Measurements from ENCODE around the gene ANGPTL1.
A peak's percentile ranks its signal among the peaks of the same experiment; 100 is the strongest.

The ANGPTL1 gene, protein sequence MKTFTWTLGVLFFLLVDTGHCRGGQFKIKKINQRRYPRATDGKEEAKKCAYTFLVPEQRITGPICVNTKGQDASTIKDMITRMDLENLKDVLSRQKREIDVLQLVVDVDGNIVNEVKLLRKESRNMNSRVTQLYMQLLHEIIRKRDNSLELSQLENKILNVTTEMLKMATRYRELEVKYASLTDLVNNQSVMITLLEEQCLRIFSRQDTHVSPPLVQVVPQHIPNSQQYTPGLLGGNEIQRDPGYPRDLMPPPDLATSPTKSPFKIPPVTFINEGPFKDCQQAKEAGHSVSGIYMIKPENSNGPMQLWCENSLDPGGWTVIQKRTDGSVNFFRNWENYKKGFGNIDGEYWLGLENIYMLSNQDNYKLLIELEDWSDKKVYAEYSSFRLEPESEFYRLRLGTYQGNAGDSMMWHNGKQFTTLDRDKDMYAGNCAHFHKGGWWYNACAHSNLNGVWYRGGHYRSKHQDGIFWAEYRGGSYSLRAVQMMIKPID

GRCh38 chr1:178870944-178871343 lies at the start of gene ANGPTL1:
Gene ANGPTL1 (minus strand): TSS chr1:178871077. CDS start chr1:178865776, 5,301 bp downstream.
- DNase-seq (ENCODE audit: low spot score): no peak

GRCh38 chr1:178919581-178919980 lies 48.7 kb upstream of the ANGPTL1 start:
- DNase-seq (ENCODE audit: low spot score): no peak

DNA sequence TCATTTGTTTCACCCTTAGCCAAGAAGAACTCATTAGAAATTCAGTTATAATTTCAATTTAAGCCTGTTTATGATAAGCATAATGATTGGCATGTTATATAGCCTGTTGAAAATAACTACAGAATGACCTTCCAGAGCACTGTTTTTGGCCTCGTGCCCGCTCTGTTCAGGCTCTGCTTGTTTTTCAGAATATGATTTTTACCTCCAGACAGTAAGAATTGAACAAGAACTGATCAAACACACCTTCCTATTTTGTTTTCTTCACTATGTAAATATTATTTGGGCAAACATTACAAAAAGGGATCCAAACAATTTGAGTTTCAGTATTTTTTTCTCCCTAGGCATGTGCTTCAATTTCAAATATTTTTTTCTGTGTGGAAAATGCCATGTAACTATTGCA lies 48.1 kb upstream of the ANGPTL1 start:
- DNase-seq (ENCODE audit: low spot score): no peak

- no peak for DNase-seq (ENCODE audit: low spot score)
Measured at GRCh38 chr1:178918308-178918707, 47.4 kb upstream of the ANGPTL1 start.

DNA sequence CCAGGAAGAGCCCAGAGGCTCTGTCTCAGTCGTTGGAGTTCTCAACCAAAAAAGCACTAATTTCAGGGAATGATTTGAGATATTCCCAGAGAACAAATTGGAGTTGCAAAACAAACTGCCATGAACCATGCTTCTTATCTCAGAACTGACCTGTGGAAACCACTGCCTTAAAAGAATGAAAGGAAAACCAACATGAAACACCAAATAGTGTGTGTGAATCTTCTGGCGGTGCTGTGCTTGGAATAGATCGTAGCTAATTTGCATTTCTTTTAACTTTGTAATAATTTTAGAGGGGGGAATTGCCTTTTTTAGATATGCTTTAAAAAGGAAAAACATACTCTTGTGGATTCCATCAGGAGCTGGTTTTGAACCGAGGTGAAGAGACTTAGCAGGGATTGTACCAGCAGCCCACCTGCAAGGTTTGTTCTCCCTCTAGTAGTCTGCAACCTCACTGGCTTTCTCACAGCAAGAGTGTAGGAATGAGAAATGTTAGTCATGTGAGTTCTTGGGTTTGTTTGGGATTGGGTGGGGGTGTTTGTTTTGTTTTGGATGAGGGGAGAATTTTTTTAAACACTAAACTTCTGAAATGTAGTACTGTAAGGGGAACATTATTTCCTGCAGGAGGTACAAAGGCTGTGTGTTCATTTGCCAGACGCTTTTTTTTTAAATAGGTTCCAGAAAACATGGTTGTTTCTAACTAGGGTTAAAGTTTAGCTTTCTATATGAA lies 45.7 kb upstream of the ANGPTL1 start:
- DNase-seq (ENCODE audit: low spot score): no peak

GRCh38 chr1:178912597-178912996 lies 41.7 kb upstream of the ANGPTL1 start:
- DNase-seq (ENCODE audit: low spot score): no peak

GRCh38 chr1:178910023-178910422 lies 39.1 kb upstream of the ANGPTL1 start:
- DNase-seq (ENCODE audit: low spot score): no peak

- DNase-seq (ENCODE audit: low spot score): no peak
Measured at GRCh38 chr1:178908358-178908757, 37.5 kb upstream of the ANGPTL1 start.

- DNase-seq (ENCODE audit: low spot score): no peak
Measured at GRCh38 chr1:178901482-178902125, 30.7 kb upstream of the ANGPTL1 start.

- no peak for DNase-seq (ENCODE audit: low spot score)
Measured at GRCh38 chr1:178899402-178899801, 28.5 kb upstream of the ANGPTL1 start.

- DNase-seq (ENCODE audit: low spot score): no peak
Measured at GRCh38 chr1:178898401-178898800, 27.5 kb upstream of the ANGPTL1 start.

DNA sequence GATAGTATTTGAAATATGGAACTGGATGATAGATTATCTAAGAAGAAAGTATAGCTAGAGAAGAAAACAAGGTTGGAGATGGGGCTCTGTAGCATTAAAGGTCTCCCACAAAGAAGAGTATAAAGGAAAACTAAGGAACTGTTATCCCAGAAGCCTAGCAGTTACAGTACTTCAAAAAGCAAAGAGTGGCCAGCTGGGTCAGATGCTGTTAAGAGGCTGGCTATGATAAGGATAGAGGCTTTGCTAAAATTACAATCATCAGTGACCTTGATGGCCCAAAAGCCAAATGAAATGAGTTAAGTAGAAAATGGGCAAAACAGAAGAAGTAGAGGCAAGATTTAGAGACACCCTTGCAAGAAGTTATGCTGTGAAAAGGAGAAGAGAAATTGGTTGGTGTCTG lies 25.1 kb upstream of the ANGPTL1 start:
- DNase-seq (ENCODE audit: low spot score): no peak

GRCh38 chr1:178886551-178886950 lies 15.7 kb upstream of the ANGPTL1 start:
- no peak for DNase-seq (ENCODE audit: low spot score)

GRCh38 chr1:178885869-178886268 lies 15.0 kb upstream of the ANGPTL1 start:
- DNase-seq (ENCODE audit: low spot score): no peak

- no peak for DNase-seq (ENCODE audit: low spot score)
Measured at GRCh38 chr1:178881950-178882349, 11.1 kb upstream of the ANGPTL1 start.

DNA sequence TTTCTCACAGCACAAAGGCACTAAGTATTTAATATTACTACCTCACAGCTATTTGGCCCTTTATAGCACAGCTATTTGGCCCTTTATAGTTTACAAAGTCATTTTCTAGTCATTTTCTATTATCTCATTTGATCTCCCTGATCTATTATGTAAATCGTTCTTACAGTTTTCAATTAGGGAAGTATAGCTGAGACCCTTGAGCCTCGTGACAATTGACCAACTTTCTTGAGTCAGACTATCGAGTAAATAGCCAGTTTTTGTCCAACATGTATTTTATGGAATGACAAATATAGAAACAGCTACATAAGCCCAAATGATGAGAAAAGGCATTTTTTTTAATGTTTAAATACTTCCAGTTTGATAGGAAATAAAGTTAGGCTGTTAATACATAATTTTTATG lies 7.0 kb upstream of the ANGPTL1 start:
- no peak for DNase-seq (ENCODE audit: low spot score)

DNA sequence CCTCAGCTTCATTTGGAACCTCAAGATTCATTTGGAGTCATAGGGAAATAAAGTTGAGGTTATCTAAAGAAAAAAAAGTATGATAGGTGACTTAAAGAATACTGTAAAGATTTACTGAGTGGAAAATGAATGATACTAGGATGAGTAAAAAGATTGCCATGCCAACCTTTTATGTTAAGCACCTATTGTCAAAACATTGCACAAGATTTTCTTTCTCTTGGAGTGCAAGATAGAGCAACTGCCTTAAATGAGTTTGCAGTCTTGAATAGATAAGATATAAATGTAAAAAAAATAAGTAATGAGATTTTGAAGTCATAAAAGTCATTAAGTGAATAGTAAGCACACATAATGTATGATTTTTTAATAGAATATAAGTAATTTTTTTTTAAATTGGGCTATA lies 5.1 kb upstream of the ANGPTL1 start:
- DNase-seq (ENCODE audit: low spot score): no peak

GRCh38 chr1:178874966-178875365 lies 4.1 kb upstream of the ANGPTL1 start:
- DNase-seq (ENCODE audit: low spot score): no peak

DNA sequence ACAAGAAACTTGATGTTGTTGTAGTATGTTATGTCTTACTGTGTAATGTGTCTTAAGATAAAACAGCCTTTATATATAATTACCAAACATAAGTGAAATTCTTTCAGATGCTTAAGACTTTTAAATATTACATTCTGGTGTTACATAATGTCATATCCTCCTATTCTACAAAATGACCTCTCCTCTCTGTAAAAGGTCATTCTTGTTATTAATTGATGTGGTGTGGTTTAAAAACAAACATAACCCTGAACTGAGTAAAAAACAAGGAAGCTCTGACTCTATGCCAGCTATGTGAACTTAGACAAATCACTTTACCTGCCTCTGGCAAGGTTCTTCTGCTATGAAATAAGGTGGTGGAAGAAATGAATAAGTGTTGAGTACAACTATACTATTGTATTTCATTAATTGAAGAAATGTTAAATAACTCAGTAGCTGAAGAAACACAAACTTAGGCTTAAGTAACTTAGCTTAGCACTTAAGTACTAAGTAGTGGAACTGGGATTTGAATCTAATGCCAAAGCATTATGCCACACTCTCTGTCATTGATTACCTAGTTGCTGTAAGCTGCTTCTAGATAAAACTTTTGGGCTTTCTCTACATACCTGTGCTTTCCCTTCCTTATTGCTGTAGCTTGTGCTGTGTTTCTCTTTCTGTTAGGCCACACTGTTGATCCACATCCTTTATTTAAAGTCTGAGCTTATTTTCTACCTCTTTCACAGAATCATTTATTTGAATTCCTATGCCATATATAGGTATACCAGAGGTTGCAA lies 859 bp upstream of the ANGPTL1 start:
- no peak for DNase-seq (ENCODE audit: low spot score)

DNA sequence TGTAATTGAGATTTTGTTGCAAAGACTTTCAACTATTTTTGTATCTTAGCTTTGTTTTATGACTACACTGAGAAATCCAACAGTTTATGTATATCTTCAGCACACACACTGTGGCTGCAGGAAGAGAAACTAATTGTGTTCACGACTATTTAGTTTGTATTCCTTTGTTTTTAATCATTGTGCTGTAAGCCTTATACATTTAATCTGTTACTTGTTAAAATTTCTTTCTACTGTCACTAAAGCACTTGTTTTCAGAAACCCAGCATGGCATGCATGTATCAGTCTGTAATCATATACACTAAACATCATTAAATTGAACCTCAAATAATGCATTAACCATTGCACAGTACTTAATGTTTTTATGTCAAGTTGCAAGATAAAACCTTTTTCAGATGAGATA lies 656 bp downstream of the ANGPTL1 start:
- no peak for DNase-seq (ENCODE audit: low spot score)

- DNase-seq (ENCODE audit: low spot score): peak; percentile 31
Measured at GRCh38 chr1:178869119-178869697, 1.7 kb downstream of the ANGPTL1 start.

GRCh38 chr1:178868706-178869105 lies 2.2 kb downstream of the ANGPTL1 start:
- no peak for DNase-seq (ENCODE audit: low spot score)

Data from AG08395 (cell line).